GM12878 (cell line): Measurements from ENCODE around the gene H2BK1. TPM values are rescaled to one million over a fixed set of nuclear protein-coding genes. Genes with fewer than 3 reads are reported as not detected.

Source experiments
- ATAC-seq: fragments of 200-7000 bp; cut with Tn5 transposase; 3 replicates; pipeline ENCODE4 v1.9.1; 2020; ENCODE audit warnings: mild to moderate bottlenecking, moderate library complexity
- BruUV-seq: library from RNA; stranded (reverse); fragments of 400-500 nt; replicated peaks from 2 replicates; lab custom pipeline; 2021; lab: Mats Ljungman, UMichigan
- CTCF ChIA-PET: fragments of 300-600 bp; sonication (Branson Sonifier 250); formaldehyde crosslinking; extraction: SDS; loops from one replicate; lab custom pipeline; 2021; ENCODE audit warnings: inconsistent platforms; lab: Yijun Ruan, JAX
- POLR2A ChIA-PET: fragments of 350-600 bp; formaldehyde crosslinking; extraction: SDS; loops from one replicate; lab custom pipeline; 2021; ENCODE audit warnings: inconsistent platforms; lab: Charles Lee
- RAD21 ChIA-PET: fragments of 300-600 bp; sonication (Branson Sonifier 250); formaldehyde crosslinking; loops from one replicate; lab custom pipeline; 2023; ENCODE audit warnings: antibody characterized with exemption; ENCODE audit not compliant: unreplicated experiment; lab: Charles Lee
- SMC1A ChIA-PET: fragments of 300-600 bp; sonication (Branson Sonifier 250); formaldehyde crosslinking; loops from one replicate; lab custom pipeline; 2023; ENCODE audit not compliant: unreplicated experiment, uncharacterized antibody; lab: Charles Lee
- DNase-seq: peaks from one replicate; pipeline ENCODE4 v3.0.0-alpha.2; 2011; ENCODE audit warnings: low read depth, low spot score
- FAIRE-seq: peaks from 3 replicates; lab custom pipeline; 2011; peaks lifted over from hg19 to GRCh38; lab: Jason Lieb, UNC
- H2AFZ ChIP-seq: 2 replicates; pipeline ENCODE4 v1.6.0; 2011; ENCODE audit warnings: low read depth, low read length, control low read depth; ENCODE audit not compliant: control insufficient read depth
- H3K27ac ChIP-seq: 2 replicates; pipeline ENCODE4 v1.5.1; 2011; ENCODE audit warnings: control low read depth; ENCODE audit not compliant: control insufficient read depth, insufficient read depth
- H3K27me3 ChIP-seq, 2 experiments: replicated peaks in 1 of 2; 2 replicates each; pipeline versions ENCODE4 v1.6.0 to v1.6.1; 2011; ENCODE audit warnings: low read length in 1 of 2; ENCODE audit not compliant: control insufficient read depth in 2 of 2, insufficient read depth in 2 of 2
- H3K36me3 ChIP-seq, 2 experiments: 2 replicates each; pipeline ENCODE4 v1.5.1; 2011; ENCODE audit warnings: low read length in 1 of 2; ENCODE audit not compliant: control insufficient read depth in 2 of 2, insufficient read depth in 2 of 2
- H3K4me1 ChIP-seq: 2 replicates; pipeline ENCODE4 v1.6.1; 2011; ENCODE audit warnings: mild to moderate bottlenecking, low read length, moderate library complexity, mixed read lengths; ENCODE audit not compliant: control insufficient read depth, insufficient read depth
- H3K4me2 ChIP-seq: 2 replicates; pipeline ENCODE4 v1.6.0; 2011; ENCODE audit warnings: control low read depth; ENCODE audit not compliant: control insufficient read depth, insufficient read depth
- H3K4me3 ChIP-seq: fragments of 200-600 bp; sonication (generic); 2 replicates; pipeline ENCODE4 v1.5.1; 2016
- H3K79me2 ChIP-seq: 2 replicates; pipeline ENCODE4 v1.6.0; 2011; ENCODE audit warnings: low read length; ENCODE audit not compliant: control insufficient read depth, insufficient read depth
- H3K9ac ChIP-seq: 2 replicates; pipeline ENCODE4 v1.8.0; 2011; ENCODE audit warnings: low read length, control low read depth, mixed read lengths; ENCODE audit not compliant: control insufficient read depth, insufficient read depth
- H3K9me3 ChIP-seq: replicated peaks from 3 replicates; pipeline ENCODE4 v1.5.1; 2011; ENCODE audit warnings: mild to moderate bottlenecking, low read length; ENCODE audit not compliant: control insufficient read depth, insufficient read depth
- H4K20me1 ChIP-seq: 2 replicates; pipeline ENCODE4 v1.6.0; 2011; ENCODE audit not compliant: control insufficient read depth, insufficient read depth
- E2F8 ChIP-seq: fragments of 450-650 bp; IDR thresholded peaks from 2 replicates; pipeline ENCODE4 v1.6.1; 2018; ENCODE audit warnings: mild to moderate bottlenecking, low read depth, moderate library complexity; ENCODE audit not compliant: partially characterized antibody
- MTA3 ChIP-seq: IDR thresholded peaks from 2 replicates; pipeline ENCODE4 v1.6.1; 2012; ENCODE audit warnings: low read length, inconsistent platforms, borderline replicate concordance
- NBN ChIP-seq: fragments of 450-650 bp; IDR thresholded peaks from 2 replicates; pipeline ENCODE4 v1.6.1; 2016
- TARDBP ChIP-seq: IDR thresholded peaks from 2 replicates; pipeline ENCODE4 v1.6.1; 2016; ENCODE audit warnings: borderline replicate concordance
- ZBED1 ChIP-seq: IDR thresholded peaks from 2 replicates; pipeline ENCODE4 v1.6.1; 2016; ENCODE audit warnings: borderline replicate concordance
- WGBS: methylation state at CpG from one replicate; pipeline ENCODE4 v1.1.6; 2016; ENCODE audit warnings: low lambda C conversion rate; ENCODE audit not compliant: insufficient replicate concordance, insufficient coverage; ENCODE audit errors: missing lambda C conversion rate; 5-methylcytosine and 5-hydroxymethylcytosine counted together
- in situ Hi-C: fragments of 300-500 bp; cut with MboI; formaldehyde crosslinking; loops from 9 replicates; pipeline ENCODE4 v1.14.3; 2018; ENCODE audit warnings: mixed read lengths
- intact Hi-C: fragments of 100-400 bp; cut with micrococcal nuclease; formaldehyde crosslinking; loops from one replicate; pipeline ENCODE4 v1.14.2; 2022; ENCODE audit not compliant: unreplicated experiment
- polyA plus RNA-seq, 11 experiments: library from polyadenylated mRNA; depleted of rRNA in 4 of 11; unstranded in 6 of 11; stranded (reverse) in 5 of 11; fragments of >200 nt; fragmentation: Nextera tagmentation in 4 of 11; fragmentation: Illumina TruSeq in 1 of 11; extraction: Ambion mirVana in 4 of 11; extraction: Trizol in 1 of 11; gene quantifications; 1 replicate in 1 of 11; 2 replicates in 10 of 11; pipeline versions ENCODE4 v1.2.1 to v1.2.3, GENCODE V29; 2011 to 2016; ENCODE audit warnings: inconsistent platforms in 2 of 11, missing spikeins in 2 of 11, low read depth in 1 of 11
- total RNA-seq, 4 experiments: library from RNA; depleted of rRNA in 3 of 4; stranded (reverse); fragments of >200 nt in 3 of 4; fragmentation: Illumina TruSeq in 1 of 4; extraction: Trizol in 1 of 4; gene quantifications; 2 replicates each; pipeline versions ENCODE4 v1.2.1 to v1.2.3, GENCODE V29; 2013 to 2021
- TF ChIP-seq, protein P1 (sequence below): fragments of 450-650 bp; conservative IDR thresholded peaks from 2 replicates; pipeline ENCODE4 v1.6.1; 2017; ENCODE audit warnings: mild to moderate bottlenecking, moderate library complexity

The H2BK1 gene
- total and polyA plus RNA-seq, 10 of the 15 experiments (the other 5 are each of a cell fraction or from before 2014, with no cell fraction given) = 0.54 TPM; not detected in 9

- FAIRE-seq = no peak
These were observed 5.1 kb upstream of the H2BK1 start for GRCh38 chr7:151215396-151215795.

More at GRCh38 chr7:151215396-151215795, 5.1 kb upstream of the H2BK1 start:
- ChIA-PET RAD21 (no interaction called here), SMC1A (interaction anchor here (1.7 kb wide), 1 partner anchor 29 kb away, joined by 5 read pairs; no protein-coding TSS in a partner anchor), POLR2A (no interaction called here), CTCF (interaction anchor here (0.9 kb wide), 1 partner anchor 29 kb away, joined by 4 read pairs; no protein-coding TSS in a partner anchor)
- Histone ChIP-seq H3K79me2 (no peaks in the 10 kb centered on the region), H3K9me3 (no peaks in the 10 kb centered on the region), H2AFZ (no peak overlapping the region), H3K4me1 (no peaks in the 10 kb centered on the region), H4K20me1 (no peaks in the 10 kb centered on the region), H3K36me3 (peaks cover 24 to 25% of the 10 kb centered on the region in 2 experiments), H3K4me3 (no peak overlapping the region), H3K27ac (no peak overlapping the region), H3K9ac (no peak overlapping the region), H3K27me3 (no peaks in the 10 kb centered on the region), H3K4me2 (no peak overlapping the region)
- no peak for DNase-seq
- WGBS = 100% methylated on average over 5 of the region's 5 CpGs
- no peak for TF ChIP-seq NBN
- no peak for TF ChIP-seq E2F8
- no peak for TF ChIP-seq MTA3
- TF ChIP-seq, protein P1, sequence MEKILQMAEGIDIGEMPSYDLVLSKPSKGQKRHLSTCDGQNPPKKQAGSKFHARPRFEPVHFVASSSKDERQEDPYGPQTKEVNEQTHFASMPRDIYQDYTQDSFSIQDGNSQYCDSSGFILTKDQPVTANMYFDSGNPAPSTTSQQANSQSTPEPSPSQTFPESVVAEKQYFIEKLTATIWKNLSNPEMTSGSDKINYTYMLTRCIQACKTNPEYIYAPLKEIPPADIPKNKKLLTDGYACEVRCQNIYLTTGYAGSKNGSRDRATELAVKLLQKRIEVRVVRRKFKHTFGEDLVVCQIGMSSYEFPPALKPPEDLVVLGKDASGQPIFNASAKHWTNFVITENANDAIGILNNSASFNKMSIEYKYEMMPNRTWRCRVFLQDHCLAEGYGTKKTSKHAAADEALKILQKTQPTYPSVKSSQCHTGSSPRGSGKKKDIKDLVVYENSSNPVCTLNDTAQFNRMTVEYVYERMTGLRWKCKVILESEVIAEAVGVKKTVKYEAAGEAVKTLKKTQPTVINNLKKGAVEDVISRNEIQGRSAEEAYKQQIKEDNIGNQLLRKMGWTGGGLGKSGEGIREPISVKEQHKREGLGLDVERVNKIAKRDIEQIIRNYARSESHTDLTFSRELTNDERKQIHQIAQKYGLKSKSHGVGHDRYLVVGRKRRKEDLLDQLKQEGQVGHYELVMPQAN = no peak
- TF ChIP-seq TARDBP = no peak
- no peak for TF ChIP-seq ZBED1
- in situ Hi-C loops = no loop called here
- no TSS peak for BruUV-seq
- intact Hi-C loops = no loop called here
- ATAC-seq = no peak
